Stimulated activated CD8-positive, alpha-beta memory T cell treated with anti-CD3 and anti-CD28 coated beads, Interleukin-4, amount 100 ng/mL, for 24 hours (primary cell): ENCODE measurements around the gene IGSF3.

Source experiments
- DNase-seq: peaks from one replicate; pipeline ENCODE4 v3.0.0-alpha.2; 2020; ENCODE audit warnings: low read depth

Gene IGSF3

DNA sequence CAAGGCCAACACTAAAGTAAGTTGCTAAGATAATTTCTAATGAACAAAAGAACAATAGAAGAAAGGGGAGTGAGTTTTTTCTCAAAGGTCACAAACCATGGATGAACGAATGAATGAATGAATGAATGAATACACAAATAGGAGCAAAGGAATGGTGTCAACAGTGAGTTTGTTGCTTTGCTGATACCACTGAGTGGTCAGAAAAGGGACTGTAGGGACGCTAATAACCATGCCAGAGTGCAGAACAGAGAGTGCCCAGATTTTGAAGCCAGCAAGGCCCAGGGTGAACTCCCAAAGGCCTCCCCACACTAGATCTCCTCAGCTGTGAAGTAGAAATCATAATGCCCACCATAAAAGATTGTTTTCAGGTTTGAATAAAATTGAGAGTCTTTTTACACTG is 112.6 kb downstream of the IGSF3 start:
- no peak for DNase-seq

DNA sequence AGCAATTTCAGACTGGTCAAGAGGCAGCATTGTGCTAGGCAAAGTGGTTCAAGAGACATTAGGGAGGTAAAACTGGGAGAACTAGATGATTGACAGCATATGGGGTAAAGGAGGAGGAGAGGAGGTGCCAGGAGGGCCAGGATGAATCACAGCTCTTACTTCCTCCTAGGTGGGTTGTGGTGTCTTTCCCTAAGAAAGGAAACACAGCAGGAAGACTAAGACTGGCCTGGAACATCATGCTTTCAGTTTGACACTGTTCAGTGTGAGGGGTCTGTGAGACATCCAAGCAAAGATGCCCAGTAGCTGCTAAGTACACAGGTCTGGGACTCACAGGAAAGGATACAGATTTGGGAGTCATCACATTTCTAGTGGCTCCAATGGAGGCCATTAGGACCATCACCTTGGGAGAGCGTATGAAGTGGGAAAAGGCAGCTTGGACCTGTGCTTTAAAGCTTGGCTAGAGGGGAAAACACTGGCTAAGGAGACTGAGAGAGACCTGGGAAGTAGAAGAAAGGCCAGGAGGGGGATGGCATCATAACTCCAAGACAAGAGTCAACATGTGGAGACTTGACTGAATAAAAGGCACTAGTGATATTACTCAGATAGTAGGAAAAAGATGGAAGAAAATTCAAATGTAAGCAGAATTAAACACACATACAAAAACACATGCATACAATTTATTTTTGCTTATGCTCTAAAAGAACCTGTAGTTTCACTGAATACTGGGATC is 114.0 kb downstream of the IGSF3 start:
- DNase-seq: no peak

DNA sequence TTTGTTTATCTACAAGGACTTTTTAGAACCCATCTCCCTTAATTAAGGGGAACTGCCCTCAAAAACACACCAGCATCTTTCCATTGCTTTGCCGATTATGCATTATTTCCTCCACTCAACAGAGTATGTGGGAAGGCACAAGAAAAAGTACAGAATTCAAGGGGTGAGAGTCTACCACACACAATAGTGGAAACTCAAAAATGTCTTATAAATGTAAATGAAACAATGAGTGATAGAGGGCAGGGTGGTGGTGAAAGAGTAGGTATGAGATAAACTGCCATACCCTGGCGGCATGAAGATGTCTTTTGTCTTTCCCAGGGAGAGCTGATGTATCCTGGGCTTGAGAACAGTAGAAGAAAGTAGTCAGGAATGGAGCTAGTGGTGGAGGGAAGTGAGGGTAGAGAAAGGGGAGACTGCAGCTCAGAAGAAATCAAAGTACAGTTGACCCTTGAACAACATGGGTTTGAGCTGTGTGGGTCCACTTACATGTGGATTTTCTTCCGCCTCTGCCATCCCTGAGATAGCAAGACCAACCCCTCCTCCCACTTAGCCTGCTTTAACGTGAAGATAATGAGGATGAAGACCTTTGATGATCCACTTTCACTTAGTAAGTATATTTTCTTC is 121.1 kb downstream of the IGSF3 start:
- DNase-seq: no peak

DNA sequence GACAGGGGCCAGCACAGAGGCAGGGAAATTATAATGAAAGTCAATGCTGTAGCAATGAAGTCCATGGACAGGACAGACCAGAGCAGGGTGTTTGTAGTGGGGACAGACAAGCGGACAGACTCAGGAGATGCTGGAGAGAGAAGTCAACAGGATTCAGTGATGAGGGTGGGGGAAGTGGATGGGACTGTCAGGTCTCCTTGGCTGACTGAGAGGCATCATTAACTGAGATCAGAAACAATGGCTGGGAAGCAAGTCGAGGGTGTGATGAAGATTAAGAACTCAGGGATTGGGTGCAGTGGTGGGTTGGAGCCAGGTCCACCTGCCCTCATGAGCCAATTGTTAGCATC is 122.2 kb downstream of the IGSF3 start:
- DNase-seq: no peak

DNA sequence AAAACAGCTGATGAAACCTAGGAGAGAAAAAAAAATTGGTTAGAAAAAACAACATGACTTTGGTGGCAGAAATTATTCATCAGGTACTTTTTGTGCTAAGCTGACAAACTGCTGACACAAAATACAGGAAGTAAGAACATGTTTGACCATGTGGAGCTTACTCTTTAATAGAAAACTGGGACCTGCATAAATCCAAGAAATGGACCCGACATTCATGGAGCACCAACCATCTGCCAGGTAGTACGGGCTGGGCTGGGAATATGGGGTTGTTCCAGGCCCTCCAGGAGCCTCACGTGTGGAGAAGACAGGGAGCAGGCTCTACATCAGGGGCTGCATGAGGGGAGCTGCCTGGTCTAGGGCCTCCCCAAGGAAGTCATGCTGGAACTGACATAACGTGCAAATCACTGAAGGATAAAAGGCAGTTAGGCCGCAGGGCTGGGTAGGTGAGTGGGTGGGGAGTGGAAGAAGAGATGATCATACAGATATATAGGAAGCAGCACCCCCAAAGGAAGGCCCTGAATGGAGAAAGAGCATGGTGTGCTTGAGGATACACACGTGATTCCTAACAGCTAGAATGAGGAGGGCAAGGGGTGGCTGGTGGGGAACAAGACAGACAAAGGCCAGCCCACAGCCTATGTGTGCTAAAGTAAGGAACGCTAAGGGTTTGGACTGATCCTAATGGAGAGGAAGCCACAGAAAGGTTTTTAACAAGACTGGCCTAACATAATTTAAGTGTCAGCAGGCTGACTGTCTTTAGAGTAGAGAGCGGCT is 122.8 kb downstream of the IGSF3 start:
- DNase-seq: no peak

DNA sequence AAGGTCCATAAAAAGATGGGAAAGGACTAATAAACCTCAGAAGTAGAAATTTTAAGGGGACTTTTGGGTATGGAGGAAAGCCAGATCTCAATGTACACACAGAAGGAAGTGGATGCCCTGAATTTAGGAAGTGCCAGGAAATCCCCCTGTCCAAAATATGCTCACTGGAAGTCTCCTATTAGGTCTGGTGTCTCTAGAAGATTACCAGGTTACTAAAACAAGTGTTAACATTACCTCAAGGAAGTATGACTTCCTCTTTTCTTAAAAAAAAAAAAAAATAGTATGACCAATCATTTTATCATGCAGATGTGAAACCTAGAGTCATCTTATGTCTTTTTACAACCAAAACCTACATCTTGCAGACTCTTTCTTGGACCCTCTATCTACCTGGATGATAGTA is 127.4 kb downstream of the IGSF3 start:
- no peak for DNase-seq

DNA sequence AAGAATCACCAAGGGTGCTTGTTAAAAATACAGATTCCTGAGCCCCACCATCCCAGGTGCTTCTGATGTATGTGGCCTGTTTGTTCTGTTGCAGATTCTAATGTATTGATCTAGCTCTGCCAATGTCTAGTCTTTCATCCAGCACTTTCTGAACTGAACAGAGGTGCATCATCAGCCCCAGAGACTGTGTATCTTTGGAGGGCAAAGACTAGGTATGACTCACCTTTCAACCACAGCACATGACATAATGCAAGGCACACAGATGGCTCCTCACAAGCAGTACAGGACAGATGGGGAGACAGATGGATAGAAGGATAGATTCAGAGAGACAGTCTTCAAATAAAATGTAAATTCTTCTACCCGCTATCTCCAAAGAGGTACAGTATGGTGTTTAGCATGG is 129.0 kb downstream of the IGSF3 start:
- DNase-seq: no peak

DNA sequence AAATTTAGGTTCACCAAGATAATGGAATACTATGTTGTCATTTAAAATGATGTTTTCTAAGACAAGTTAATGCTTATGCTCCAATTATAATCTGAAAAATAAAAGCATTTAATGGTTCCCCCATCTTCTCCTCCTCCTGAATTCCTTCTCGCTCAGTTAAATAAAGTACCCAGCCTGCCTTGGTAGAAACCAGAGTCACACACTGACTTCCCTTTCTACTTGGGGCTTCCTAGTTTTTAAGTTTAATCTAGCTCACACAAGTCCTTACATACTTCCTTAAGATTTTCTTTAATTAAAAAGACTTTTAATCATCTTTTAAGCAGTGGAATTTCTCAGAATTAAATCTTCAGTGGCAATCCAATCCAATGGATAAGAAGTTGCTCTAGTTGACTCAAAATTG is 129.6 kb downstream of the IGSF3 start:
- DNase-seq: no peak

DNA sequence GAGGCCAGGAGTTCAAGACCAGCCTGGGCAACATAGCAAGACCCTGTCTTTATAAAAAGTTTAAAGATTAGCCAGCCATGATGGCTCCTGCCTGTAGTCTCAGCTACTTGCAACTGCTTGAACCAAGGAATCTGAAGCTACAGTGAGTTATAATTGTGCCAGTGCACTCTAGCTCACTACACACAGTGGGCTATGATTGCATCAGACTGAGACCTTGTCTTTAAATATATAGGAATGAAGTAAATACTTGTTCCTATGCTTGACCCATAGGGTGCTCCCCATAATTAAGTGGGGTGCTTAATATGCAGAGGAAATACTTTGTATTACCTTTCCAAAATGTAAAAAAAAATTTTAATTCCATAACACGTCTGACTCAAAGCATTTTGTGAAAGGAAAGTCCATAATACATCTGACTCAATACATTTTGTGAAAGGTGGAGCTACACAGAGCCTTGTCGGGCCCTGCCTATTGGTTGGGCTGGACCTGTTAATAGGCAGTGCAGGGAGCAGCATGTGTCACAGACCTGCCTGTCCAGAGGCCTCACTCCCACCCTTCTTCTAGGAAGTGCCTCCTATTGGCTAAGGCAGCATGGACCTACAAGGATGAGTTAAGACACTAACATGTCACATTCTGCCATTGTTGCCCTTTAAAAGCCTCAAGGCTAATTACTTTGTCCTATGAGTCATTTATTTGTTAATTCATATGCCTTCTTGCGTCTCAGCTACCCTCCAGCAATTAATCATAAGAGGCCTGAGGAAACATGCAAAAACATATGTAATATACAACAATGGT is 130.3 kb downstream of the IGSF3 start:
- DNase-seq: no peak

DNA sequence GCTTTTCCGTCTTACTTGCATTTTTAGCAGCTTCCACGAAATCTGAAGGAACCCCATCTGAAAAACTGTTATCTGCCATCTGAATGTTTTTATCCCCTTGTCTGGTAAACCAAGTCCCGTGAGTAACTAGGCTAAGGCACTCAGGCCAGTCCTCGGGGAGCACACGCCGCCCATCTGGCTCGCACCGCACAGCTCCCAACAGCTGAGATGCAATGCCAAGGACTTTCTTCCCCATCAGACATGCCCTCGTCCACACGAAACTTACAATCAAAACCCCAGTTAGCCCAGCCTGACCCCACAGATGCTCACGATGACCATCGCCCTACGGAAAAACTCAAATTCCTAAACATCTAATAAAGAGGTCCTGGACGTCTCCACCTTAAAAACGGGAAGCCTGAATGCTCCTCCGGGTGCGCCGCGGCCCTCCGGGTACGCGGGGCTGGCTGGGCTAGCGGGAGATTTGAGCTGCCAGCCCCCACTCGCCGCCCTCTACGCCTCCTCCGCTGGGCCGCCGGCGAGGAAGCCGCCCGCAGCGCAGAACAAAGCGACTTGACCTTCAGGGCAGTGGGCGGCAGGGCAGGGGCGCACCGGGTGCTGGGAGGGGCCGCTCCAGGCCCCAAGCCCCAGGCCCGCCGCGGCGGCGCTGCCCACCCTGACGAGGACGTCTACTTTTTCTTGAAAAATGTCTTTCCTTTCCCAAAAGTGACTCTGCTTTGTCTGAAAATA is 133.4 kb downstream of the IGSF3 start:
- DNase-seq: no peak

DNA sequence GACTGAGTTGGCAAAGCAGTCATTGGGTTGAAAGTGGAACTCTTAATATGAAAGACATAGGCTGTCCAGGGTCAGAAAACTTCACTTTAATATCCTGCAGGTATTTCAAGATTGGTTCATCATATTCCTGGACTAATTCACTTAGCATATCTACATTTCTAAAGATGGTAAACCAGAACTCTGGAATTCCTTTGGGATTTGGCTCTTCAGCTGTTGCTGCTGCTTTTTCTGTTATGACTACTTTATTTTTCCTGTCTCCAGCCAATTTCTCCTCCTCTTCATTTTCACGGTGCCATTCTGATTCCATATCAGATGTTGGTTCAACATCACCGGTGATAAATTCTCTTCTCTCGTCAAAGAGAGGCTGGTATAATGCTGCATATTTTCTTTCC is 134.1 kb downstream of the IGSF3 start:
- no peak for DNase-seq

DNA sequence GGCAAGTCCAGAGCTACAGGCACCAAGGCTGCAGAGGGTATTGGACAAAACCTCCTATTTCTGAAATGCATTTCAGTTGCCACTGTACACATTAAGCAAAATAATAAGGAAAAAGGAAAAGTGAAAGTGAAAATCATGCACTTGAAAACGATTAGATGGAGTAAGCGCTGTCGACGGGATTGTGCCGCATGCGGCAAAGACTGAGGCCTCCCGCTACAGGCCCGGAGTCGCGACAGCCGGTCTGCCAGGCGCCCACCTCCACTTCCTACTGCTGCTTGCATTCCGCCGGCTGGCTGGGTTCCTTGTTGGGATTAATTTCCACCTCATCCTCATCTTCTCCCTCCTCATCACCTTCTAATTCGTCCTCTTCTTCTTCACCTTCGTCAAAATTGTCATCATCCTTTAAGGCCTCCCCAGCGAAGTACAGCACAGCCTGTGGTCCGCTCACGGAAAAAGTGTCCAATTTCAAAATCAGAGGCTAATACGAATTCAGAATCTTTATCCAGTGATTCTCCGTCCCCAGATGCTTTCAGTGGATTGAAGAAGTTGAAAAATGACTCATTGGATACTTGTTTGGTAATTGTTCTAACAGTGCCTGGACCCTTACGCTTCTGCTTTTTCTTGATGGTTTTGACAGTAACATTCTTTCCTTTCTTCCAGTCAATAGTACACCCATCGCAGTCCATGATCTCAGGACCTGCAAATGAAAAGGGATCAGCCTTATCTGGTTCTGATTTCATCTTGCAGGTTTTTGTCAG is 134.7 kb downstream of the IGSF3 start:
- no peak for DNase-seq

DNA sequence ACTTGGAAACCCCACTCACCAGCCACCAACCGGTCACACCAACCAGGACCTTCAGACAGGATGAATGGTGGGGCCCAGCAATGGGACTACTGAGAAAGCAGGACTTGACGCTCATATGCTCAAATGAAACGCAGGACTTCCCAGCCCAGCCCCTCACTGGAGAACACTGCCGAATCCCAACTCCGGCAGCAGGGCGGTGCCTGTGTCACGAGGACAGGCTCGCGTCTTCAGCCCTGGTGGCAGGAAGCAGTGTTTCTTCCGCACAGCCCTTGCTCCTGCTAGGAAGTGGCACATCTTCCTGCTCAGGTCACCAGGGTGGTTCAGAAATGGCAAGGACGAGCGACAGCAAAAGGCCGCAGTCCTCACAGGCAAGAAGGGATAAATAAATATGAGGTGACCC is 135.6 kb downstream of the IGSF3 start:
- DNase-seq: no peak

DNA sequence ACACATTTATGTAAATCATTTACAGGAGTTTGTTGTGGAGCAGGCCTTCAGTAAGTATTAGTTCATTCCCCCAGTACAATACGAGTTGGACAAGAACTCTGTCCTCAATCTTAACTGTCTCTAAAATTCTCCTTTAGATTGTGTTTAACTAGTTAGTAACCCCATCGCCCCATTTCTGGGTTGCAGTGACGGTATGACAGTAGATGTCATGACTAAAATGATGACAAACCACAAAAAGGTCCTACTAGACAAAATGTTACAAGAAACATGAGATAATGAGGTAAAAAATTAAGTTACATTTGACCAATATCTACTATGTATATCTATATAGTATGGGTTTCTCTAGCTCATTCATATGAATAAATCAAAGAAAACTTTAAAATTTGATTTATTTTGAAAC is 137.9 kb downstream of the IGSF3 start:
- no peak for DNase-seq

DNA sequence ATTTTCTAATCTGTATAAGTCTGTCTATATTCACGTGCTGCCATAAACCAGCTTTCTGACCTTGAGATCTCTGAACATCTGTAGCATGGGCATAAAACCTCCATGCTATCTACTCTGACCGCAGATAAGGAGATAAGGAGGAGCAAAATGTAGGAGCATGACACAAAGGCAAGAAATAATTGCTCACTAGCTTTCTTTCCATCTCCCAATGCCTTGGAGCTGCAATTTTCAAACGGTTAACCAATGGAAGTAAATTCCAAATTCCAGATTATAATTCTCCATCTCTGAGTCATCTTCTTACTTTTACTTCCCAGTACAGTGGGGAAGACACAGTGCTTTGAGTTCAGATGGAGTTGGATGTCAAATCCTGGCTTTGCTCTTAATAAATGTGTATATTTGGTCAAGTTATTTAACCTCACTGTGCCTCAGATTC is 138.3 kb downstream of the IGSF3 start:
- no peak for DNase-seq

DNA sequence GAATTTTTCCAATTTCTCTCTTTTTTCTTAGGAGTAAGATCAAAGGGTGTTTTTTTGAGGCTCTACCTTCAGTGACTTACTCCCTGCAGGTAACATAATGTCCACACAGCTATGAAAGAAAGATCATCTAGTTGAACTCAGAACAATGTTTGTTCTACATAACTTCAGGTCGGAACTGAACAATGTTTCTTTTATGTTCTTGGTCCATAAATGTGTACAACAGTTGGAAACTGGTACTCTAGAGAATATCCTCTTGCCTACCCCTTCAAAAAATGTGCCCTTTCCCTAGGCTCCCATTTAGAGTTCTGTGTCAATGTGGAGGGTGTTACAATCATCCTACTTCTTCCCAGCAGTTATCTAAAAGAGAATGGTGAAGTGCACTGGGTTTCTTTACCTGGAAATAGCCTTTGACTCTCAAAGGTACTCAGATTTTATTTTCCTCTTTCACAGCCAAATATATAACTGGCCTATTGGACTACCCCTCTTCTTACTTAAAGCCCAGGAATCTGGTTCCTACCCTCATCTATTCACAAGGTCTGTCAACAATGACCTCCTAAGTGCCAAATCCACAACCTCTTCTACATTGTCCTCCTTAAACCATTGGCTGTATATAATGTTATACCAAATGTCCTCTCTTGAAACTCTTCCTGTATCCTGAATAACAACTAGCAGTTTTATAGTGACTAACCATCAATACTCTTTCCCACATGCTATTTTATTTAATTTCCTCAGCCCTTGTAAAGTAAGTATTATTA is 139.0 kb downstream of the IGSF3 start:
- no peak for DNase-seq

DNA sequence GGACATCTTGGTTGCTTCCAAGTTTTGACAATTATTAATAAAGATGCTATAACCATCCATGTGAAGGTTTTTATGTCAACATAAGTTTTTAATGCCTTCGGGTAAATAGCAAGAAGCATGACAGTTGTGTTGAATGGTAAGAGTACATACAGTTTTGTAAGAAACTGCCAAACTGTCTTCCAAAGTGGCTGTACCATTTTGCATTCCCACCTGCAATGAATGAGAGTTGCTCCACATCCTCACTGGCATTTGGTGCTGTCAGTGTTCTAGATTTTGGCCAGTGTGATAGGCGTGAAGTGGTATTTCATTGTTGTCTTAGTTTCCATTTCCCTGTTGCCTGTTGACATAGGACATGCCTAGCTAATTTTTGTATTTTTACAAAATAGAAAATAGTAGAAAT is 142.1 kb downstream of the IGSF3 start:
- no peak for DNase-seq
